B cell (primary cell): ENCODE results near the gene RAB43.

Experiments used
- CTCF ChIP-seq: fragments of 200-600 bp; IDR thresholded peaks from one replicate; pipeline ENCODE4 v1.8.0; 2022; ENCODE audit warnings: antibody characterized with exemption, mild to moderate bottlenecking
- EZH2 ChIP-seq: IDR thresholded peaks from 2 replicates; pipeline ENCODE4 v1.6.1; 2012; ENCODE audit warnings: borderline replicate concordance, low read depth, mild to moderate bottlenecking, moderate library complexity, low read length; ENCODE audit not compliant: insufficient read depth, poor library complexity, severe bottlenecking

GRCh38 chr3:129166579-129167332 is 45.2 kb upstream of the RAB43 start:
- TF ChIP-seq CTCF (no peak), EZH2 (no peak)
